ENCODE results near the gene SLC12A7. TPM values are rescaled to one million over a fixed set of nuclear protein-coding genes. Genes with fewer than 3 reads are reported as not detected.

Gene SLC12A7
- total RNA-seq, 1 donor = 3.4 TPM

- no peak for TF ChIP-seq CTCF (IDR thresholded peaks at IDR 0.05; ENCODE audit: insufficient read depth, low read length)
- no peak for DNase-seq (ENCODE audit: low read depth)
- no peak overlapping the region for H3K4me3 ChIP-seq (ENCODE audit: low read depth, low read length)
Measured at GRCh38 chr5:1013948-1014301, 97.9 kb downstream of the SLC12A7 start.

GRCh38 chr5:1013238-1013947 lies 98.5 kb downstream of the SLC12A7 start:
- no peak overlapping the region for H3K4me3 ChIP-seq (ENCODE audit: low read depth, low read length)
- DNase-seq (ENCODE audit: low read depth) = no peak
- TF ChIP-seq CTCF (IDR thresholded peaks at IDR 0.05; ENCODE audit: insufficient read depth, low read length) = no peak

- DNase-seq (ENCODE audit: low read depth) = no peak
- H3K4me3 ChIP-seq (ENCODE audit: low read depth, low read length) = no peak overlapping the region
- TF ChIP-seq CTCF (IDR thresholded peaks at IDR 0.05; ENCODE audit: insufficient read depth, low read length) = no peak
Measured at GRCh38 chr5:1012900-1013237, 99.0 kb downstream of the SLC12A7 start.

GRCh38 chr5:1012313-1012841 lies 99.5 kb downstream of the SLC12A7 start:
- DNase-seq (ENCODE audit: low read depth) = no peak
- TF ChIP-seq CTCF (IDR thresholded peaks at IDR 0.05; ENCODE audit: insufficient read depth, low read length) = no peak
- H3K4me3 ChIP-seq (ENCODE audit: low read depth, low read length) = no peak overlapping the region

GRCh38 chr5:1011741-1012312 lies 100.0 kb downstream of the SLC12A7 start:
- no peak for TF ChIP-seq CTCF (IDR thresholded peaks at IDR 0.05; ENCODE audit: insufficient read depth, low read length)
- H3K4me3 ChIP-seq (ENCODE audit: low read depth, low read length) = no peak overlapping the region
- DNase-seq (ENCODE audit: low read depth) = no peak

GRCh38 chr5:1011226-1011631 lies 100.6 kb downstream of the SLC12A7 start:
- no peak overlapping the region for H3K4me3 ChIP-seq (ENCODE audit: low read depth, low read length)
- peak; percentile 32 for TF ChIP-seq CTCF (IDR thresholded peaks at IDR 0.05; ENCODE audit: insufficient read depth, low read length)
- DNase-seq (ENCODE audit: low read depth) = no peak

Measured in fibroblast of the aortic adventitia (primary cell).